ENCODE results near the gene FETUB. TPM values are rescaled to one million over a fixed set of nuclear protein-coding genes. Genes with fewer than 3 reads are reported as not detected.

FETUB gene
- total and polyA plus RNA-seq, 2 donors (not counting 3 experiments of a cell fraction or from before 2014, with no cell fraction given), result not detected

DNA sequence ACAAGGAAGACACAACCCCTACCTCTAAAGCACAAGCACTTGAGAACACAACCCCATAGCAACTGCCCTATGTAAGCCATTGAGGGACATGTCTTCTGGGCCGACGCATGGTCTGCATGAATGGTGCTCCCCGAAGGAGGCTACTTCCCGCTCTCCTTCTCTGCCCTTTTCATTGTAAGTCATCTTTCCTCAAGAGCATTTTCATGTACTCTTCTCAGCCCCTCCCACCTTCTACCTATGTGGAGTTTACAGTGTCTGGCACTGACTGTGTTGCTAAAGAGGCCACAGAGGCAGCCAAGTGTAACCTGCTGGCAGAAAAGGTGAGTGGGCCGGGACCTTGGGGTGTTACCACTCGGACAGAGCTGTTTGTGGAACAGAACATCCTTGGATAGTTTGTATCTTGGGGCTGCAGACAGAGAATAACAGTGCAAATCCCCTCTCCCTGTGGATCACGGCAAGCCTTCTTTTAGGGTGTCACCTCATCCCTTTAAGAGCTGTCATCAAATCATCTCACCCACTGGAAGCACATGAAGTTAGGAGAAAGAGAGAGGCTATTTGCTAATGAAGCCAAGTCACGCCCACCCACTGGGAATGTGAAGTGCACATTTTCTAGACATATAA is 21.8 kb upstream of the FETUB start:
- intact Hi-C loops (cut with micrococcal nuclease), result loop anchor here (10.0 kb wide), 1 partner anchor 546 kb away; no protein-coding TSS in a partner anchor
- Histone ChIP-seq H3K9ac (replicated peaks; ENCODE audit: extremely low read depth, insufficient read depth, low read length) (no peak overlapping the region), H3K4me1 (ENCODE audit: control insufficient read depth, extremely low read depth, insufficient read depth, low read length) (peaks cover 5% of the 10 kb centered on the region), H3K27me3 (ENCODE audit: control insufficient read depth in 2 of 2, insufficient read depth in 2 of 2, low read length in 2 of 2) (peaks cover 6 to 16% of the 10 kb centered on the region in 2 experiments), H3K9me3 (replicated peaks; ENCODE audit: control insufficient read depth, insufficient read depth, low read length) (no peaks in the 10 kb centered on the region), H3K27ac (ENCODE audit: insufficient read depth, low read depth, low read length) (no peak overlapping the region), H3K79me2 (ENCODE audit: control insufficient read depth, insufficient read depth, low read length) (no peaks in the 10 kb centered on the region), H3K9me1 (replicated peaks; ENCODE audit: control insufficient read depth, extremely low read depth, insufficient read depth, low read length) (no peaks in the 10 kb centered on the region), H4K20me1 (replicated peaks; ENCODE audit: control insufficient read depth, extremely low read depth, insufficient read depth, low read length) (no peaks in the 10 kb centered on the region), H3K4me3 (replicated peaks in 1 of 3; ENCODE audit: insufficient read depth in 1 of 3, low read depth in 1 of 3, low read length in 3 of 3) (no peak overlapping the region), H3K36me3 (ENCODE audit: control insufficient read depth in 2 of 2, extremely low read depth in 1 of 2, insufficient read depth in 2 of 2, low read length in 2 of 2) (no peaks in the 10 kb centered on the region), H3K4me2 (ENCODE audit: insufficient read depth, low read length) (no peak overlapping the region), H2AFZ (ENCODE audit: low read depth, low read length) (no peak overlapping the region)
- TF ChIP-seq FOS (IDR thresholded peaks at IDR 0.05; ENCODE audit: borderline replicate concordance, insufficient read depth, low read length) (no peak), JUN (IDR thresholded peaks at IDR 0.05; ENCODE audit: borderline replicate concordance, insufficient read depth, insufficient read length, low read depth) (no peak), POLR2AphosphoS5 (IDR thresholded peaks at IDR 0.05; ENCODE audit: insufficient read depth, low read depth, low read length) (no peak)
- TF ChIP-seq, protein P1, sequence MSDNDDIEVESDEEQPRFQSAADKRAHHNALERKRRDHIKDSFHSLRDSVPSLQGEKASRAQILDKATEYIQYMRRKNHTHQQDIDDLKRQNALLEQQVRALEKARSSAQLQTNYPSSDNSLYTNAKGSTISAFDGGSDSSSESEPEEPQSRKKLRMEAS (IDR thresholded peaks at IDR 0.05; ENCODE audit: insufficient read depth, insufficient read length), result no peak
- TF ChIP-seq, protein P2, sequence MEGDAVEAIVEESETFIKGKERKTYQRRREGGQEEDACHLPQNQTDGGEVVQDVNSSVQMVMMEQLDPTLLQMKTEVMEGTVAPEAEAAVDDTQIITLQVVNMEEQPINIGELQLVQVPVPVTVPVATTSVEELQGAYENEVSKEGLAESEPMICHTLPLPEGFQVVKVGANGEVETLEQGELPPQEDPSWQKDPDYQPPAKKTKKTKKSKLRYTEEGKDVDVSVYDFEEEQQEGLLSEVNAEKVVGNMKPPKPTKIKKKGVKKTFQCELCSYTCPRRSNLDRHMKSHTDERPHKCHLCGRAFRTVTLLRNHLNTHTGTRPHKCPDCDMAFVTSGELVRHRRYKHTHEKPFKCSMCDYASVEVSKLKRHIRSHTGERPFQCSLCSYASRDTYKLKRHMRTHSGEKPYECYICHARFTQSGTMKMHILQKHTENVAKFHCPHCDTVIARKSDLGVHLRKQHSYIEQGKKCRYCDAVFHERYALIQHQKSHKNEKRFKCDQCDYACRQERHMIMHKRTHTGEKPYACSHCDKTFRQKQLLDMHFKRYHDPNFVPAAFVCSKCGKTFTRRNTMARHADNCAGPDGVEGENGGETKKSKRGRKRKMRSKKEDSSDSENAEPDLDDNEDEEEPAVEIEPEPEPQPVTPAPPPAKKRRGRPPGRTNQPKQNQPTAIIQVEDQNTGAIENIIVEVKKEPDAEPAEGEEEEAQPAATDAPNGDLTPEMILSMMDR (IDR thresholded peaks at IDR 0.05; ENCODE audit: extremely low read depth in 1 of 2, insufficient read depth in 1 of 2, low read depth in 1 of 2, low read length in 2 of 2), result no peak
- ChIA-PET POLR2A (no interaction called here), CTCF (interaction anchor here (0.6 to 6.1 kb wide), 8 partner anchors 21 to 635 kb away, joined by 3 to 195 read pairs (median 5); no protein-coding TSS in a partner anchor)
- BruUV-seq (replicated peaks), result no TSS peak
- DNase-seq (ENCODE audit: low read depth, low spot score), result no peak
- FAIRE-seq, result no peak
- dilution Hi-C loops (cut with MboI; ENCODE audit: extremely low pct_ligation_motif_present, low sequenced_read_pairs), result no loop called here

Data from endothelial cell of umbilical vein (primary cell).